ENCODE measurements around the gene PCCA.

Gene PCCA

GRCh38 chr13:100124265-100124664 lies 35.4 kb downstream of the PCCA start:
- no peak overlapping the region for H3K27ac ChIP-seq (ENCODE audit: low read depth, low read length, poor library complexity, severe bottlenecking)
- H3K4me1 ChIP-seq (ENCODE audit: insufficient read depth, low read length, severe bottlenecking), result no peaks in the 10 kb centered on the region
- H4K20me1 ChIP-seq (ENCODE audit: insufficient read depth, low read length), result no peaks in the 10 kb centered on the region
- H3K4me2 ChIP-seq (ENCODE audit: low read length), result no peak overlapping the region
- H3F3A ChIP-seq (ENCODE audit: insufficient read depth, low read length), result no peaks in the 10 kb centered on the region
- no peaks in the 10 kb centered on the region for H3K79me2 ChIP-seq (ENCODE audit: insufficient read depth, low read length)
- TF ChIP-seq CTCF (IDR thresholded peaks at IDR 0.05; ENCODE audit: low read length) (no peak), EZH2 (IDR thresholded peaks at IDR 0.05; ENCODE audit: borderline replicate concordance, low read length) (no peak)
- H3K4me3 ChIP-seq (ENCODE audit: low read depth, low read length, poor library complexity, severe bottlenecking), result no peak overlapping the region
- no peaks in the 10 kb centered on the region for H3K9me2 ChIP-seq (ENCODE audit: low read depth, low read length)
- no peaks in the 10 kb centered on the region for H3K9me3 ChIP-seq (ENCODE audit: low read length)
- H2AFZ ChIP-seq (ENCODE audit: low read length), result no peak overlapping the region
- H3K36me3 ChIP-seq (ENCODE audit: insufficient read depth, low read length), result no peaks in the 10 kb centered on the region
- no peak overlapping the region for H3K9ac ChIP-seq (ENCODE audit: low read length)
- H3K27me3 ChIP-seq (ENCODE audit: insufficient read depth, low read length), result no peaks in the 10 kb centered on the region

GRCh38 chr13:100125946-100126345 lies 37.1 kb downstream of the PCCA start:
- no peak overlapping the region for H2AFZ ChIP-seq (ENCODE audit: low read length)
- H3K79me2 ChIP-seq (ENCODE audit: insufficient read depth, low read length), result no peaks in the 10 kb centered on the region
- no peaks in the 10 kb centered on the region for H3K9me3 ChIP-seq (ENCODE audit: low read length)
- no peaks in the 10 kb centered on the region for H3F3A ChIP-seq (ENCODE audit: insufficient read depth, low read length)
- no peaks in the 10 kb centered on the region for H4K20me1 ChIP-seq (ENCODE audit: insufficient read depth, low read length)
- no peak overlapping the region for H3K4me3 ChIP-seq (ENCODE audit: low read depth, low read length, poor library complexity, severe bottlenecking)
- no peaks in the 10 kb centered on the region for H3K4me1 ChIP-seq (ENCODE audit: insufficient read depth, low read length, severe bottlenecking)
- TF ChIP-seq EZH2 (IDR thresholded peaks at IDR 0.05; ENCODE audit: borderline replicate concordance, low read length) (no peak), CTCF (IDR thresholded peaks at IDR 0.05; ENCODE audit: low read length) (no peak)
- H3K27ac ChIP-seq (ENCODE audit: low read depth, low read length, poor library complexity, severe bottlenecking), result no peak overlapping the region
- no peak overlapping the region for H3K9ac ChIP-seq (ENCODE audit: low read length)
- H3K9me2 ChIP-seq (ENCODE audit: low read depth, low read length), result no peaks in the 10 kb centered on the region
- no peak overlapping the region for H3K4me2 ChIP-seq (ENCODE audit: low read length)
- H3K27me3 ChIP-seq (ENCODE audit: insufficient read depth, low read length), result no peaks in the 10 kb centered on the region
- H3K36me3 ChIP-seq (ENCODE audit: insufficient read depth, low read length), result no peaks in the 10 kb centered on the region

GRCh38 chr13:100128373-100128772 lies 39.5 kb downstream of the PCCA start:
- Histone ChIP-seq H4K20me1 (ENCODE audit: insufficient read depth, low read length) (no peaks in the 10 kb centered on the region), H3K9me3 (ENCODE audit: low read length) (no peaks in the 10 kb centered on the region), H3F3A (ENCODE audit: insufficient read depth, low read length) (no peaks in the 10 kb centered on the region), H3K27me3 (ENCODE audit: insufficient read depth, low read length) (no peaks in the 10 kb centered on the region), H3K4me3 (ENCODE audit: low read depth, low read length, poor library complexity, severe bottlenecking) (no peak overlapping the region), H3K9ac (ENCODE audit: low read length) (no peak overlapping the region), H2AFZ (ENCODE audit: low read length) (no peak overlapping the region), H3K9me2 (ENCODE audit: low read depth, low read length) (no peaks in the 10 kb centered on the region), H3K4me1 (ENCODE audit: insufficient read depth, low read length, severe bottlenecking) (no peaks in the 10 kb centered on the region), H3K36me3 (ENCODE audit: insufficient read depth, low read length) (no peaks in the 10 kb centered on the region), H3K27ac (ENCODE audit: low read depth, low read length, poor library complexity, severe bottlenecking) (no peak overlapping the region), H3K4me2 (ENCODE audit: low read length) (no peak overlapping the region), H3K79me2 (ENCODE audit: insufficient read depth, low read length) (no peaks in the 10 kb centered on the region)
- no peak for TF ChIP-seq CTCF (IDR thresholded peaks at IDR 0.05; ENCODE audit: low read length)
- TF ChIP-seq EZH2 (IDR thresholded peaks at IDR 0.05; ENCODE audit: borderline replicate concordance, low read length), result no peak

All from OCI-LY1 (cell line).